Fibroblast of mammary gland (primary cell): ENCODE data around the gene FGD3.
"Not testable (repeated sequence)": the region's sequence is repeated elsewhere in the genome, so short reads cannot be mapped to it uniquely, and the experiment has no call there.

Source experiments
- DNase-seq: peaks from one replicate; pipeline ENCODE4 v3.0.0-alpha.2; 2010; ENCODE audit warnings: low read depth
- H3K4me3 ChIP-seq: 2 replicates; pipeline ENCODE4 v1.5.1; 2011; ENCODE audit warnings: low read depth, mild to moderate bottlenecking, low read length, moderate library complexity; ENCODE audit not compliant: control insufficient read depth
- CTCF ChIP-seq: conservative IDR thresholded peaks from 2 replicates; pipeline ENCODE4 v1.5.1; 2011; ENCODE audit warnings: low read depth, low read length, inconsistent platforms; ENCODE audit not compliant: control insufficient read depth, insufficient read depth

Gene FGD3

DNA sequence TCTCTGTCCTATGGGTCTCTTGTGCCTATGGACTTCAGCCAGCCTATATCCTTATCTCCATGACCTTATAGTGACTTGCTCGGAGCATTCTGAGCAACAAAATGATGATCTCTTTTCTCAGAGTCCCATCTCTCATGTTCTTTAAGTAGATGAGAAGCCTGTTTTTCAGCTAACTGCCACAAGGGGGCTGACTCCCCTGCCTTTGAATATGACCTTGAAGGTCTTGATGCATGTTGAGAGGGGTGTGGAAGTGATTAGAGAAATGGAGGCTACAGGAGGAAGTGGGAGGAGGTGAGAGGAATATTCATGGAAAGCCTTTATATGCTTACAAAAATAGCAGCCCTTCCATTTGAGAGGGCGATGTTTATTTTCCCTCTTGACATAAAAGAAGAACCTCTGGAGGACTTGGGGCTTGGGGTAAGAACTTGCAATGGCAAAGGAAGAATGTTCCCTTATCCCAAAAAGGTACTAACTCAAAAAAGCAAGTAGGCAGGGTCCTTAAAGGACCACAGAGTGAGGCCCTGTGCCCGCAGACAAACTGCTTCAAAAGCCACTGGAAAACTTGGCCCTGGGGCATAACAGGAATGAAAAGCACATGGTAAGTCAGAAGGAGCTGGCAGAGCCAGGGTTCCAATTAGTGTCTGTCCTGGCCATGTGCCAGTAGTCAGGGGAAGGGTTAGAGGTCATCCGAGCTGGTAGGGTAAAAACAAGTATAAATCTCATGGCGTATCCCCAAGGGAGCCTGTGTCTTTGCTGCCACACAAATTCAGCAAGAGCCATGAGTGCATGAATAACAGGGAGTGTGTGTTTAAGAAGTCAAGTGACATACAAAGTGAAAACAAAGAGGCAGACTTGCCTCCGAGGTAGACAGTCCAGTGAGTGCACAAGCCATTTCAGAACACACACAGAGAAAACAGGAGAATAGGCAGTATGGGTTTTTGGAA lies 39.1 kb downstream of the FGD3 start:
- DNase-seq, result peak; percentile 17
- no peak overlapping the region for H3K4me3 ChIP-seq
- TF ChIP-seq CTCF, result peak; percentile 55

DNA sequence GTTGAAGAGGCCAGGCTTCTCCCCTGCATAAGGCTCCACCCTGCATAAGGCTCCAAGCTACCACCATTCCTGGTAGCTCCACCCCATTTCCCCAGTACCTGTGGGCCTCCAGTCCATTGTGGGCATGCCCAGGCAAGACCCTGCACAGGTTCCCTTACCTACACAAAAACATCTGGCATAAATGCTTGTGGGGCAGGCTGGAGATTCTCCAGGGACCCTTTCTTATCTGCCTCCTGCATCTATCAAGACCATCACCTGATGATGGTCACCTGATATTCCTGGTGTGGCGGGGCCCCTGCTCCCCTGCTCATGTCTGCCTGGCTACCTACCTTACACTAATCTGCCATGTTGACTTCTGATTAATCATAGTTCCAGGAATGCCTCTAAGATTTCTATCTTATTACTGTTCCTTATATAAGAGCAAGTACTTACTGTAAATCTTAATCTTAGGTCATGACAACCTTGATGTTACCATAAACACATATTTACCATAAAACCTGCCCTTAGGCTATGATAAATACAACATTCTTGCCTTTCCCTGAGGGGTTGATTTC lies 41.0 kb downstream of the FGD3 start:
- TF ChIP-seq CTCF, result no peak
- DNase-seq, result no peak
- no peak overlapping the region for H3K4me3 ChIP-seq

DNA sequence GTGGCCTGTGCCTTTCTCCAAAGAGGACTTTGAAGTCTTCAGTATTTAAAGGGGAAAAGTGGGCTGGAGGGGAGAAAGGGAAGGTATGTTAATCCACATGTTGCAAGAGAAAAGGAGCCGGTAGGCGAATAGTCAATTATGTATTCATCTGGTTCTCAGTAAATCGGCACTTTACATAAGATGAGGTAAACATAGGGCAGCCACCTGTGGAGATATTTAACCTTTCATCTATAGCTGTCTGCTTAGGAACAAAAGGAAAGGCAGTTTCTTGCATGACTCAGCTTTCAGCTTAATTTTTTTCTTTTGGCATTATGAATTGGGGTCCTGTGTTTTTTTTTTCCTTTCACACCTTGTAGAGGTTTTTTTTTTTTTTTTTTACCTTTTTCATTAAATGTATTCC lies 42.2 kb downstream of the FGD3 start:
- H3K4me3 ChIP-seq, result no peak overlapping the region
- no peak for TF ChIP-seq CTCF
- DNase-seq, result no peak

GRCh38 chr9:92990461-92990860 lies 43.1 kb downstream of the FGD3 start:
- DNase-seq, result no peak
- TF ChIP-seq CTCF, result no peak
- H3K4me3 ChIP-seq, result no peak overlapping the region

GRCh38 chr9:92992549-92992948 lies 45.2 kb downstream of the FGD3 start:
- H3K4me3 ChIP-seq, result no peak overlapping the region
- no peak for TF ChIP-seq CTCF
- DNase-seq, result no peak

DNA sequence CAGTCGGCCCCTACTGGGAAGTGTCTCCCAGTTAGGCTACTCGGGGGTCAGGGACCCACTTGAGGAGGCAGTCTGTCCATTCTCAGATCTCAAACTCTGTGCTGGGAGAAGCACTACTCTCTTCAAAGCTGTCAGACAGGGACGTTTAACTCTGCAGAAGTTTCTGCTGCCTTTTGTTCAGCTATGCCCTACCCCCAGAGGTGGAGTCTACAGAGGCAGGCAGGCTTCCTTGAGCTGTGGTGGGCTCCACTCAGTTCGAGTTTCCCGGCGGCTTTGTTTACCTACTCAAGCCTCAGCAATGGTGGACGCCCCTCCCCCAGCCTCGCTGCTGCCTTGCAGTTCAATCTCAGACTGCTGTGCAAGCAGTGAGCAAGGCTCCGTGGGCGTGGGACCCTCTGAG lies 51.5 kb downstream of the FGD3 start:
- H3K4me3 ChIP-seq, DNase-seq: not testable (repeated sequence)

GRCh38 chr9:93001031-93001430 lies 53.7 kb downstream of the FGD3 start:
- no peak for TF ChIP-seq CTCF
- no peak overlapping the region for H3K4me3 ChIP-seq
- no peak for DNase-seq
